KMS-11 (cell line): ENCODE results near the gene SH3BP2.

Source experiments
- H2AFZ ChIP-seq: fragments of 200-600 bp; sonication (generic); 2 replicates; pipeline ENCODE4 v1.6.1; 2016; ENCODE audit warnings: antibody characterized with exemption, mixed run types, low read depth
- H3K27ac ChIP-seq: fragments of 200-600 bp; sonication (generic); 2 replicates; pipeline ENCODE4 v1.6.1; 2016; ENCODE audit warnings: mild to moderate bottlenecking, mixed run types
- H3K27me3 ChIP-seq: fragments of 200-600 bp; sonication (generic); 2 replicates; pipeline ENCODE4 v1.6.1; 2017; ENCODE audit warnings: mild to moderate bottlenecking, low read depth, mixed run types, moderate library complexity; ENCODE audit not compliant: insufficient read depth
- H3K36me3 ChIP-seq: fragments of 200-600 bp; sonication (generic); 2 replicates; pipeline ENCODE4 v1.6.1; 2017; ENCODE audit warnings: mild to moderate bottlenecking, mixed run types; ENCODE audit not compliant: insufficient read depth
- H3K4me1 ChIP-seq: fragments of 200-600 bp; sonication (generic); 2 replicates; pipeline ENCODE4 v1.6.1; 2016; ENCODE audit warnings: mild to moderate bottlenecking, low read depth, mixed run types; ENCODE audit not compliant: poor library complexity, severe bottlenecking
- H3K4me2 ChIP-seq: fragments of 200-600 bp; sonication (generic); 2 replicates; pipeline ENCODE4 v1.7.0; 2016; ENCODE audit warnings: mild to moderate bottlenecking, mixed run types
- H3K4me3 ChIP-seq: fragments of 200-600 bp; sonication (generic); IDR thresholded peaks from 2 replicates; pipeline ENCODE4 v1.6.1; 2017; ENCODE audit warnings: low read depth, low read length, mixed read lengths; ENCODE audit not compliant: insufficient read depth
- H3K79me2 ChIP-seq: fragments of 200-600 bp; sonication (generic); 2 replicates; pipeline ENCODE4 v1.6.1; 2016; ENCODE audit warnings: low read depth, mixed run types; ENCODE audit not compliant: insufficient read depth
- H3K9ac ChIP-seq: fragments of 200-600 bp; sonication (generic); 2 replicates; pipeline ENCODE4 v1.6.1; 2016; ENCODE audit warnings: mild to moderate bottlenecking, mixed run types
- H4K20me1 ChIP-seq: fragments of 200-600 bp; sonication (generic); 2 replicates; pipeline ENCODE4 v1.6.1; 2016; ENCODE audit warnings: mild to moderate bottlenecking, mixed run types; ENCODE audit not compliant: insufficient read depth
- TF ChIP-seq, protein P1 (sequence below): fragments of 200-600 bp; sonication (generic); conservative IDR thresholded peaks from 2 replicates; pipeline ENCODE4 v1.6.1; 2017; ENCODE audit warnings: low read depth, mild to moderate bottlenecking, antibody characterized with exemption, low read length, moderate library complexity, mixed read lengths

Gene SH3BP2

DNA sequence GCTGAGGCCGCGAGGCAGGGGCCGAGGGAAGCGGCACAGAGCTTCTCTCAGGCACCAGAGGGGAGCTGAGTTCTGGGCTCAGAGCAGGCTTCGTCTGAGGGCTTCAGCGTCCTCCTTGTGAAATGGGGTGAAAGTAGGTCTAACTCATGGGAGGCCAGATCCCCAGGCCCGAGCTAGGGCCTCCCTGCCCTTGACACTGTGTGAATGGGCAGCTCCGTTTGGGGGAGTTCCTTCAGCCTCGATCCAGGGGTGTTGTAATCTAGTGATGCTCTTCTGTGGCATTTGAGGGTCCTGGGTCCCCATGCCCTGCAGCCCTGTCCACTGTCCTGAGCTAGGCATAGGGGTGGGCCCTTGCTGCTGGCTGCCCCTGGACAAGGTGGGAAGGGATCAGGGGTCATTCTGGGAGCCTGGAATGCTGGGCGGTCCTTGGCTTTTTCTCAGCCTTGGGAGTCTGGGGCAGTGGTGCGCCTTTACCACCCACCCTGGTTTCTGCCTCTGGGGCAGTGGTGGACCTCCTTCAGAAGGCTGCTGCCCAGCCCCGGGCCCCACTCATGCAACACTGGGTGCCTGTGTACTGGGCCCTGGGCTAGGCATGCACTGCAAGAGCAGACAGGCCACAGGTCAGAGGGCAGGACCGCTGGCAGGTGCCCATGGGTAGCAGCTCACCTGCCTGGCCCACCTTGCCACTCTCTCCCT is 4.1 kb downstream of the SH3BP2 start:
- Histone ChIP-seq H2AFZ (no peak overlapping the region), H3K4me2 (no peak overlapping the region), H3K79me2 (no peaks in the 10 kb centered on the region), H3K27me3 (no peaks in the 10 kb centered on the region), H3K4me3 (no peak overlapping the region), H3K4me1 (no peaks in the 10 kb centered on the region), H4K20me1 (no peaks in the 10 kb centered on the region), H3K36me3 (no peaks in the 10 kb centered on the region), H3K9ac (no peak overlapping the region), H3K27ac (no peak overlapping the region)
- TF ChIP-seq, protein P1, sequence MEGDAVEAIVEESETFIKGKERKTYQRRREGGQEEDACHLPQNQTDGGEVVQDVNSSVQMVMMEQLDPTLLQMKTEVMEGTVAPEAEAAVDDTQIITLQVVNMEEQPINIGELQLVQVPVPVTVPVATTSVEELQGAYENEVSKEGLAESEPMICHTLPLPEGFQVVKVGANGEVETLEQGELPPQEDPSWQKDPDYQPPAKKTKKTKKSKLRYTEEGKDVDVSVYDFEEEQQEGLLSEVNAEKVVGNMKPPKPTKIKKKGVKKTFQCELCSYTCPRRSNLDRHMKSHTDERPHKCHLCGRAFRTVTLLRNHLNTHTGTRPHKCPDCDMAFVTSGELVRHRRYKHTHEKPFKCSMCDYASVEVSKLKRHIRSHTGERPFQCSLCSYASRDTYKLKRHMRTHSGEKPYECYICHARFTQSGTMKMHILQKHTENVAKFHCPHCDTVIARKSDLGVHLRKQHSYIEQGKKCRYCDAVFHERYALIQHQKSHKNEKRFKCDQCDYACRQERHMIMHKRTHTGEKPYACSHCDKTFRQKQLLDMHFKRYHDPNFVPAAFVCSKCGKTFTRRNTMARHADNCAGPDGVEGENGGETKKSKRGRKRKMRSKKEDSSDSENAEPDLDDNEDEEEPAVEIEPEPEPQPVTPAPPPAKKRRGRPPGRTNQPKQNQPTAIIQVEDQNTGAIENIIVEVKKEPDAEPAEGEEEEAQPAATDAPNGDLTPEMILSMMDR: no peak

DNA sequence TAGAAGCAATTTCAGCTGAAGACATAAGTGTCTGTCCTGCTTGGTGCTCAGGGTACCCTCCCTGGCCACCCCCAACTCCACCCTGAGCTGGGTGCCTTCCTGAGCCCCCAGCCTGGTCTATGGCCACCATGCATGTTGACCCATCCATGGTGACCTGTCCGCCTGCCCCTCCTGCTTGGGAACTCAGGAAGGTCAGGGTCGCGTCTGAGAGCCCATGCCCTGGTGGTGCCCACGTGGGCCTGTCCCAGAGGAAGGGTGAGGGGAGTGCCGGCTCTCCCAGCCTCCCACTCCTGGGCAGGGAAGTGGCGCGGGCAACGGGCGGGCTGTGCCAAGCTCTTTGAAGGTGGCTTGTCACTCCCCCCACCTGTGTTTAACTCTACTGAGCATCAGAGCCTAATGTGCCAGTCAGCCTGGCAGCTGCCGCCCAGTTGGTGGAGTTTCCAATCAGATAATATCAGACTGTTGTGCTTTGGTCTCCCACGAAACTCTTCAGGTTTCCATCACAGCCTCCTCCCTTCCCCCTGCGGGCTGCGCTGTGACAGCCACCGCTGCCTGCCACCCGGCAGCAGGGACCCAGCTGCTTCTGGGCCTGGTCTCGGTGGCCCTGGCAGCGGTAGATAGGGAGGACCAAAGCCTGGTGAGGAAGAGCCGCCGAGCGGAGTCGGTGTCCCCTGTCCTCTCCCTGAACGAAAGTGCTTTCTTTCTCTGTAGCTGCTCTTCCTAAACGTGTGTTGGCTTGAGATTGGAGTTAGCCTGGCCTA is 4.8 kb downstream of the SH3BP2 start:
- Histone ChIP-seq H3K36me3 (no peaks in the 10 kb centered on the region), H3K4me2 (no peak overlapping the region), H2AFZ (no peak overlapping the region), H3K4me3 (no peak overlapping the region), H3K27ac (no peak overlapping the region), H3K4me1 (no peaks in the 10 kb centered on the region), H3K27me3 (no peaks in the 10 kb centered on the region), H4K20me1 (no peaks in the 10 kb centered on the region), H3K9ac (no peak overlapping the region), H3K79me2 (no peaks in the 10 kb centered on the region)
- TF ChIP-seq, protein P1: no peak

DNA sequence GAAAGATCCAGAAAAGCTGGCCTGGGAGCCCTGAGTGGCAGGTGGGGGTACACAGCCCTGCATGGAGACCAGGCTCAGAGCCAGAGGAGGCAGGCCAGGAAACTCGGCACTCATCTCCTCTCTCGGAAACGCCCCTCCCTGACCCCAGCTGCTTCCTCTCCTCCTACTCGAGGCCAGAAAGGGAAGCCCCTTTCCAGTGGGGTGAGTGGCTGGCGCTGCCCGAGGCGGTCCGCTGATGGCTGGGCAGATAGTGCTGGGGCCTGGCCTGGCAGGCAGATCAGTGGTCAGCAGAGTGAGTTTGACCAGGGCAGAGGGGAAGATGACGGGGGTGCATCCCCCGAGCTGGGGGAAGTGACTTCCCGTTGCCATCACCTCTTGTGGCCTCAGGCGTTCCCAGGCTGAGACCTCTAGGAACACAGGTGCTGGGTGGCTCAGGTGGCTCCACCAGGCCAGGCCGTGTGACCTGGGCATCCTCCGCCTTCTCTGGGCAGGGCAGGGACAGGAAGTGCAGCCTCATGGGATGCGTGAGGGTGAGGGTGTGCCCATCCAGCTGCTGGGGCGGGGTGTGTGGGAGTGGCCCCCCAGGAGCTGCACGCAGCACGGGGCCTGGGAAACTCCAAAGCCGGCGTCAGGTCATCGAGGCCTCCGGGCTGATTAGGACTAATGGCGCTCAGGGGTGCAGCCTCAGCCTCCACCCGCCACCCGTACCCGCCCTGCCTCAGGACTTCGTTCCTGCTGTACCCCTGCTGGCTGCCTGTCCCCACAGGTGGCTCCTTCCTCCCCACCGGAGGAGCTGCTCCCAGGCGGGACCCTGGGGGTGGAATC is 5.7 kb downstream of the SH3BP2 start:
- Histone ChIP-seq H3K36me3 (no peaks in the 10 kb centered on the region), H3K4me3 (no peak overlapping the region), H3K9ac (no peak overlapping the region), H3K27me3 (no peaks in the 10 kb centered on the region), H3K79me2 (no peaks in the 10 kb centered on the region), H2AFZ (no peak overlapping the region), H3K4me2 (no peak overlapping the region), H4K20me1 (no peaks in the 10 kb centered on the region), H3K4me1 (no peaks in the 10 kb centered on the region), H3K27ac (no peak overlapping the region)
- TF ChIP-seq, protein P1: no peak

DNA sequence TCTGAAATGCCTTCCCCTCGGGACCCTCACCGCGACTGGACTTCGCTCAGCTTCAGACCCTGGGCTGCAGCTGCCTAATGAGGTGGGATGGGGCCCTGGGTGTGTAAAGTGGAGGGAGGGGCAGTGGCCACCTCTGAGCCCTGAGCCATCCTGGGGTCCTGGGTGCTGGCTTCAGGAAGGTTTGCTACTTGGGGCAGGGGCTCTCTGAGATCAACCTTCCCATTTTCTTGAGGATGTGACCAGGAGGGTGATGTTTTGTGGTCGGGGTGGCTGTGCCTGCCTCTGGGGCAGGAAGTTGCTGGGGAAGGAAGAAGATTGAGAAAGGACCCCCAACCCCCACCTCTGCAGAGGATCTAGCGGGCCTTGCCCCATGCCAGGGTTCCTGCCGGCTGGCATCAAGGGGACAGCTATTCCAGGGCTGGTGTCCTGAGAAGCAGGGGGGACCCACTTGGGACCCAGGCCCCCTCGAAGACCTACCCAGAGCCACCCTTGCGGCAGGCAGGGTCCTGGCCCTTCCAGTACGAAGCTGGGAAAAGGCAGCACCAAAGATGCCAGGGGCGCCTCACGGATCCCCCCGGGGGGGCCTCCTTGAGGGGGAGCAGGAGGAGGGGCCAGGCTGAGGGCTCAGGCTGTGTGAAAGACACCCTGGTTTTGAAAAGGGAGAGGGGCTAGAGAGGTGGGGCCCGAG is 6.5 kb downstream of the SH3BP2 start:
- Histone ChIP-seq H3K4me3 (no peak overlapping the region), H3K9ac (no peak overlapping the region)

More for the DNA sequence above, 6.5 kb downstream of the SH3BP2 start:
- TF ChIP-seq, protein P1: no peak
- Histone ChIP-seq H3K36me3 (no peaks in the 10 kb centered on the region), H4K20me1 (no peaks in the 10 kb centered on the region), H3K4me1 (no peaks in the 10 kb centered on the region), H2AFZ (no peak overlapping the region), H3K27me3 (no peaks in the 10 kb centered on the region), H3K27ac (no peak overlapping the region), H3K79me2 (no peaks in the 10 kb centered on the region), H3K4me2 (no peak overlapping the region)
